Aorta (tissue), 5 donors: Measurements from ENCODE around the gene MBD3L5. TPM values are rescaled to one million over a fixed set of nuclear protein-coding genes. Genes with fewer than 3 reads are reported as not detected.
"Not testable (repeated sequence)": the region's sequence is repeated elsewhere in the genome, so short reads cannot be mapped to it uniquely, and the experiment has no call there.

Experiments used
- ATAC-seq: fragments of 200-7000 bp; cut with Tn5 transposase; one replicate; pipeline ENCODE4 v1.9.1; 2022; ENCODE audit warnings: moderate library complexity; ENCODE audit not compliant: low FRiP score
- DNase-seq, 2 donors: peaks; one replicate each; pipeline ENCODE4 v3.0.0-alpha.2; 2020
- H3K27ac ChIP-seq, 2 donors: one replicate each; pipeline ENCODE4 v1.5.1; 2013; ENCODE audit warnings: low read length in 2 of 2, mild to moderate bottlenecking in 2 of 2, moderate library complexity in 2 of 2, control low read depth in 1 of 2, inconsistent platforms in 1 of 2, low read depth in 1 of 2
- H3K27me3 ChIP-seq, 2 donors: one replicate each; pipeline ENCODE4 v1.6.1; 2013; ENCODE audit warnings: control low read depth in 1 of 2, low read length in 1 of 2, mild to moderate bottlenecking in 1 of 2, moderate library complexity in 1 of 2; ENCODE audit not compliant: insufficient read depth in 2 of 2, control insufficient read depth in 1 of 2
- H3K36me3 ChIP-seq, 2 donors: one replicate each; pipeline ENCODE4 v1.6.1; 2013; ENCODE audit warnings: control low read depth in 1 of 2, low read length in 1 of 2, mild to moderate bottlenecking in 1 of 2; ENCODE audit not compliant: insufficient read depth in 2 of 2, control insufficient read depth in 1 of 2
- H3K4me1 ChIP-seq, 2 donors: one replicate each; pipeline ENCODE4 v1.6.1; 2013; ENCODE audit warnings: low read length in 2 of 2, control low read depth in 1 of 2, mild to moderate bottlenecking in 1 of 2, moderate library complexity in 1 of 2; ENCODE audit not compliant: insufficient read depth in 2 of 2, control insufficient read depth in 1 of 2
- H3K4me3 ChIP-seq, 2 donors: one replicate each; pipeline ENCODE4 v1.5.1; 2013; ENCODE audit warnings: low read length in 2 of 2, control low read depth in 1 of 2, mild to moderate bottlenecking in 1 of 2
- H3K9me3 ChIP-seq: one replicate; pipeline ENCODE4 v1.6.1; 2013; ENCODE audit warnings: mild to moderate bottlenecking, low read length; ENCODE audit not compliant: control insufficient read depth
- WGBS, 2 donors: extraction: QIAGEN DNeasy Blood & Tissue Kit; methylation state at CpG; one replicate each; pipeline ENCODE4 v1.1.7; 2013; 5-methylcytosine and 5-hydroxymethylcytosine counted together
- intact Hi-C, 2 donors: fragments of 100-400 bp; cut with DNase I; formaldehyde crosslinking; loops; one replicate each; pipeline versions ENCODE4 v1.14.2 to v1.15.0; 2022
- polyA plus RNA-seq, 2 donors: library from polyadenylated mRNA; stranded (reverse); fragments of 200-250 nt; gene quantifications; one replicate each; pipeline ENCODE4 v1.2.3, GENCODE V29; 2013
- total RNA-seq, 2 donors: library from RNA; stranded (reverse); fragmentation: NEBNext Ultra II Directional; extraction: Animal tissue kit (Norgen Biotek cat#: 25700); gene quantifications; one replicate each; pipeline ENCODE4 v1.2.1, GENCODE V29; 2021
- donor health status: healthy with polysubstance abuse.
- donor health status: Bipolar disorder and iron deficiency.
- donor health status: DM: no; HTN: no; CAD: no.
- donor health status: DM: no; HTN: no; CAD: no.
- donor health status: DM: yes; HTN: yes; CAD: no.

MBD3L5 gene
- total and polyA plus RNA-seq, 4 donors, result not detected

DNA sequence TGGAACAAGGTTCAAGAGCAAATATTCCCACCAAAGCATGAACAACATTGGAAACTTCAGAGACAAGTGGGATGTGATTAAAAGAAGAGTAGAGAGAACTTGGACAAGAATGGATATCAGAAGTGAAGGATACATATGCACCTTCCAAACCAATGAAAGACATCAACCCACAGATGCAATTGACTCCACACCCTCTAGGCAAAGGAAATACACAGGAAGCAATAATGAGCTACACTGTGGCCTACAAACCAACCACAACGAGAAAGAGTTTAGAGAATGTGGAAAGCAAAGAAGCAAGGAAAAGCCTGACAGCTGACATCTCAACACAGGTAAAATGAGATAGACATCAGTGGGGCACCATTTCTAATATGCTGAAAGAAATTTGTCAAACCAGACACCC, 1.6 kb upstream of the MBD3L5 start:
- intact Hi-C loops, H3K4me1 ChIP-seq, DNase-seq, H3K9me3 ChIP-seq, H3K27ac ChIP-seq, H3K4me3 ChIP-seq, H3K27me3 ChIP-seq, ATAC-seq, H3K36me3 ChIP-seq: not testable (repeated sequence)
- WGBS, 2 donors, result no CpG with 5 or more reads among the region's 1 CpG

DNA sequence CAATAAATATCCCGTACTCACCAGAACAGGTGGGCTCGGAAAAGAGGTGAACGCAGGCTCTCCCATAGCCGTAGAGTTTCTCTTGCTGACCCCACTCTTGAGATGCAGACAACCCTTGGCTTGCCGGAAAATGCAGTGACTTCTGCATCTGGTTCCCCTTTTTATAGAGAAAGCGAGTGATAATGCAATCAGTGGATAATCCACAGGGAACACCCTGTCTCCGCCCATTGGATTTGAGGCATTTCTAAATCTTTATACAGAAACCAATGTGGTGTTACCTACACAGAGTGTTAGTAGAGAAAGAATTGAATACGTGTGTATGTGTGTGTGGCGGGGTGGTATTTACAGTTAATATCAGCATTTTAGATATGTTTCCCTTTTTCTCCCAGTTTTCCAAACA, 9.7 kb downstream of the MBD3L5 start, which contains the start of gene MBD3L4:
TSS of gene MBD3L4 (minus strand) at position 101 of the 400 bp plus-strand sequence. CDS start at position 66, 35 bp downstream.
- intact Hi-C loops, ATAC-seq: not testable (repeated sequence)
- whole genome bisulfite sequencing, 2 donors, result no CpG with 5 or more reads among the region's 9 CpGs

DNA sequence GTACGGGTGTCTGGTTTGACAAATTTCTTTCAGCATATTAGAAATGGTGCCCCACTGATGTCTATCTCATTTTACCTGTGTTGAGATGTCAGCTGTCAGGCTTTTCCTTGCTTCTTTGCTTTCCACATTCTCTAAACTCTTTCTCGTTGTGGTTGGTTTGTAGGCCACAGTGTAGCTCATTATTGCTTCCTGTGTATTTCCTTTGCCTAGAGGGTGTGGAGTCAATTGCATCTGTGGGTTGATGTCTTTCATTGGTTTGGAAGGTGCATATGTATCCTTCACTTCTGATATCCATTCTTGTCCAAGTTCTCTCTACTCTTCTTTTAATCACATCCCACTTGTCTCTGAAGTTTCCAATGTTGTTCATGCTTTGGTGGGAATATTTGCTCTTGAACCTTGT, 11.2 kb downstream of the MBD3L5 start:
- ATAC-seq, H3K4me3 ChIP-seq, H3K27me3 ChIP-seq, H3K4me1 ChIP-seq, intact Hi-C loops, H3K27ac ChIP-seq, H3K9me3 ChIP-seq, H3K36me3 ChIP-seq, DNase-seq: not testable (repeated sequence)
- no CpG with 5 or more reads among the region's 2 CpGs for WGBS, 2 donors

More for the DNA sequence above, 9.7 kb downstream of the MBD3L5 start, which contains the start of gene MBD3L4:
- H3K4me3 ChIP-seq, DNase-seq, H3K36me3 ChIP-seq, H3K27ac ChIP-seq, H3K4me1 ChIP-seq, H3K9me3 ChIP-seq, H3K27me3 ChIP-seq: not testable (repeated sequence)

DNA sequence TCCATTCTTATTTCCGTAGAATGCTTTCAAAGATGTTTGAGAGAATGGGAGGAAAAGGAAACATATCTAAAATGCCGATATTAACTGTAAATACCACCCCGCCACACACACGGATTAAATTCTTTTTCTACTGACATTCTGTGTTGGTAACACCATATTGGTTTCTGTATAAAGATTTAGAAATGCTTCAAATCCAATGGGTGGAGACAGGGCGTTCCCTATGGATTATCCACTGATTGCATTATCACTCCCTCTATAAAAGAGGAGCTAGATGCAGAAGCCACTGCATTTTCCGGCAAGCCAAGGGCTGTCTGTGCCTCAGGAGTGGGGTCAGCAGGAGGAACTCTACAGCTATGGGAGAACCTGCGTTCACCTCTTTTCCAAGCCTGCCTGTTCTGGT, 18.6 kb downstream of the MBD3L5 start, which contains the start of gene MBD3L2:
TSS of gene MBD3L2 (plus strand) at position 301 of the 400 bp plus-strand sequence. CDS start at position 354, 53 bp downstream.
- DNase-seq, H3K4me3 ChIP-seq, ATAC-seq: not testable (repeated sequence)

DNA sequence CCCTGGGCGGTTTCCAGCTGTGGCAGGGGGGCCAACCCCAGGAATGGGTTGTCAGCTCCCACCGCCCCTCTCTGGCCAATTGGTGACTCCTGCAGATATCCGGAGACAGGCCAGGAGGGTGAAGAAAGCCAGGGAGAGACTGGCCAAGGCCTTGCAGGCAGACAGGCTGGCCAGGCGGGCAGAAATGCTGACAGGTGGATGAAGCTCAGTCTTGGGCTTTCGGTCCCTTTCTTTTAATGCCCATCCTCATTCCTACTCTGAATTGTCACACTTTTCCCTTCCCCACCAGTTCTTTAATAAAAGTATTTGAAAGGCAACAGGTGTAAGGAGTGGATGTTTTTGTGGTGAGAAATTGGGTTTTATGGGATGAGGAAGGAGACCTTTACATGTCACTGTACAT, 21.0 kb downstream of the MBD3L5 start:
- ATAC-seq, H3K27ac ChIP-seq, H3K36me3 ChIP-seq, H3K27me3 ChIP-seq, DNase-seq, H3K4me3 ChIP-seq, H3K4me1 ChIP-seq, H3K9me3 ChIP-seq, intact Hi-C loops: not testable (repeated sequence)
- WGBS, 2 donors, result 80 to 96% methylated on average over 2 to 3 of the region's 5 CpGs

More for the DNA sequence above, 18.6 kb downstream of the MBD3L5 start, which contains the start of gene MBD3L2:
- H3K27ac ChIP-seq, H3K4me1 ChIP-seq, H3K9me3 ChIP-seq, H3K36me3 ChIP-seq, H3K27me3 ChIP-seq, intact Hi-C loops: not testable (repeated sequence)
- no CpG with 5 or more reads among the region's 7 CpGs for WGBS, 2 donors

DNA sequence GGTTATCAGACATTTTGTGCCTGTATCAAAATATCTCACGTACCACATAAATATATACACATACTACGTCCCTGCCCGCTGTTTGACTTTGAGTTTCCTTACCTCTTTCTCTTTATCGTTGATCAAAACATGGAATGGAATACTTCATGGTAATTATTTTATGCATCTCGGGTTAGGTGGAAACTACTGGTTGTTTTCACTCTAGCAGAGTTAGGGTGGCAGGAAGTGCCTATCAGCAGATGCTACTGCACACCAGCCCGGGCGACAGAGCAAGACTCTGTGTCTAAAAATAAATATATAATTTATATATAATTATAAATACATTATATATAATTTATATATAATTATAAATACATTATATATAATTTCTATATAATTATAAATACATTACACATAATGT, 22.5 kb downstream of the MBD3L5 start:
- H3K9me3 ChIP-seq, H3K27ac ChIP-seq, H3K4me3 ChIP-seq, ATAC-seq, H3K36me3 ChIP-seq, H3K4me1 ChIP-seq, H3K27me3 ChIP-seq, DNase-seq, intact Hi-C loops: not testable (repeated sequence)
- 90 to 91% methylated on average over 7 of the region's 7 CpGs for WGBS, 2 donors

DNA sequence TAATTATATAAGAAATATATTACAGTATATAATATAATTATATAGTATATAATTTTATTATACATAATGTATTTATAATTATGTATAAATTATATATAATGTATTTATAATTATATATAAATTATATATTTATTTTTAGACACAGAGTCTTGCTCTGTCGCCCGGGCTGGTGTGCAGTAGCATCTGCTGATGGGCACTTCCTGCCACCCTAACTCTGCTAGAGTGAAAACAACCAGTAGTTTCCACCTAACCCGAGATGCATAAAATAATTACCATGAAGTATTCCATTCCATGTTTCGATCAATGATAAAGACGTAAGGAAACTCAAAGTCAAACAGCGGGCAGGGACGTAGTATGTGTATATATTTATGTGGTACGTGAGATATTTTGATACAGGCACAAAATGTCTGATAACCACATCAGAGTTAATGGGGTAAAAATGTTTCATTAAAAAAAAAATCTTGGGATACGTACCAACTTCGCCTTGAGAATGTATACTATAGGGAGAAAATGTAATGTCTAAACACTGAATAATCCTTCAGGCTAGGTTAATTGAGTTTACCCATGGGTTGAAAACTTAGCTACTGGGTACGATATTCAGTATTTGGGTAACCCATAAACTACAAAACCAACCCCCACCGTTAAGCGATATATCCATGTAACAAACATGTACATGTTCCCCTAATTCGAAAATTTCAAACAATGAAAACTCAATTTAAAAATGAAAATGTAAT, 24.4 kb downstream of the MBD3L5 start:
- H3K27ac ChIP-seq, ATAC-seq, DNase-seq, H3K9me3 ChIP-seq, intact Hi-C loops, H3K4me1 ChIP-seq, H3K4me3 ChIP-seq, H3K36me3 ChIP-seq, H3K27me3 ChIP-seq: not testable (repeated sequence)
- 96% methylated on average over 8 to 12 of the region's 14 CpGs for WGBS, 2 donors

DNA sequence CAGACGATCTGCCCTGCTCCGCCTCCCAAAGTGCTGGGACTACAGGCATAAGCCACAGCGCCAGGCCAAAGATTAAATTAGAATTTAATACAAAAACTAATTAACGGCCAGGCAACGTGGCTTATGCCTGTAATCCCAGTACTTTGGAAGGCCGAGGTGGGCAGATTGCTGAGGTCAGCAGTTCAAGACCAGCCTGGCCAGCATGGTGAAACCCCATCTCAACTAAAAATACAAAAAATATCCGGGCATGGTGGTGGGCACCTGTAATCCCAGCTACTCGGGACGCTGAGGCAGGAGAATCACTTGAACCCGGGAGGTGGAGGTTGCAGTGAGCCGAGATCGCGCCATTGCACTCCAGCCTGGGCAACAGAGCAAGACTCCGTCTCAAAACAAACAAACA, 25.3 kb downstream of the MBD3L5 start:
- 89 to 92% methylated on average over 12 of the region's 14 CpGs for WGBS, 2 donors

DNA sequence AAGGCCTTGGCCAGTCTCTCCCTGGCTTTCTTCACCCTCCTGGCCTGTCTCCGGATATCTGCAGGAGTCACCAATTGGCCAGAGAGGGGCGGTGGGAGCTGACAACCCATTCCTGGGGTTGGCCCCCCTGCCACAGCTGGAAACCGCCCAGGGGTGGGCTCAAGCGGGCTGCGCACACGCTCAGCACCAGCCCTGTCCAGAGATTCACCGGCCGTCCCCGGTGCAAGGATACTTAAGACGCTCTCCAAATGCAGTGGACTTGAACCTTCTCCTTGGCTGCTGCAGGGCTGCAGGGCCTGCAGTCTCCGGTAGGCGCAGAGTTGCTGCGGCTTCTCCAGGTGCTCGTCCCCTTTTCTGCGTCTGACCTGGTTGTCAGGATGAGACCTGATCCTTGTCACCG, 26.0 kb downstream of the MBD3L5 start:
- H3K36me3 ChIP-seq, H3K4me1 ChIP-seq, H3K4me3 ChIP-seq, intact Hi-C loops, H3K27ac ChIP-seq, H3K27me3 ChIP-seq, ATAC-seq, DNase-seq, H3K9me3 ChIP-seq: not testable (repeated sequence)
- WGBS, 2 donors, result 77 to 81% methylated on average over 8 of the region's 16 CpGs

More for the DNA sequence above, 25.3 kb downstream of the MBD3L5 start:
- intact Hi-C loops, H3K9me3 ChIP-seq, H3K4me1 ChIP-seq, H3K27ac ChIP-seq, H3K27me3 ChIP-seq, ATAC-seq, H3K4me3 ChIP-seq, H3K36me3 ChIP-seq, DNase-seq: not testable (repeated sequence)
